Endothelial cell of umbilical vein (primary cell): Measurements from ENCODE around the gene LGI4. TPM values are rescaled to one million over a fixed set of nuclear protein-coding genes. Genes with fewer than 3 reads are reported as not detected.

Experiments
- BruUV-seq: library from RNA; stranded (reverse); fragments of 400-500 nt; replicated peaks from 2 replicates; lab custom pipeline; 2021; lab: Mats Ljungman, UMichigan
- CTCF ChIA-PET: fragments of 300-600, 350-600 bp; sonication (Branson Sonifier 250); formaldehyde crosslinking; loops from one replicate; lab custom pipeline; 2021; ENCODE audit warnings: antibody characterized with exemption, inconsistent platforms; lab: Charles Lee
- POLR2A ChIA-PET: fragments of 300-600, 350-600 bp; sonication (Branson Sonifier 250); formaldehyde crosslinking; loops from one replicate; lab custom pipeline; 2021; ENCODE audit warnings: antibody characterized with exemption, inconsistent platforms; lab: Charles Lee
- DNase-seq: peaks from one replicate; pipeline ENCODE4 v3.0.0-alpha.2; 2011; ENCODE audit warnings: low read depth, low spot score
- FAIRE-seq: peaks from 2 replicates; lab custom pipeline; 2011; peaks lifted over from hg19 to GRCh38; lab: Jason Lieb, UNC
- H2AFZ ChIP-seq: 2 replicates; pipeline ENCODE4 v1.6.0; 2012; ENCODE audit warnings: low read depth, low read length, control low read depth, inconsistent platforms
- H3K27ac ChIP-seq: 2 replicates; pipeline ENCODE4 v1.5.1; 2011; ENCODE audit warnings: low read depth, mild to moderate bottlenecking, control low read depth, low read length, moderate library complexity; ENCODE audit not compliant: insufficient read depth
- H3K27me3 ChIP-seq, 2 experiments: 2 replicates each; pipeline versions ENCODE4 v1.6.0 to v1.6.1; 2011; ENCODE audit warnings: low read length in 2 of 2, mixed read lengths in 1 of 2; ENCODE audit not compliant: control insufficient read depth in 2 of 2, insufficient read depth in 2 of 2
- H3K36me3 ChIP-seq, 2 experiments: 2 replicates in 1 of 2; 3 replicates in 1 of 2; pipeline ENCODE4 v1.5.1; 2011; ENCODE audit warnings: low read length in 2 of 2, mild to moderate bottlenecking in 1 of 2, moderate library complexity in 1 of 2; ENCODE audit not compliant: control insufficient read depth in 2 of 2, insufficient read depth in 2 of 2; ENCODE audit errors: extremely low read depth in 1 of 2
- H3K4me1 ChIP-seq: 3 replicates; pipeline ENCODE4 v1.5.1; 2011; ENCODE audit warnings: mild to moderate bottlenecking, low read length; ENCODE audit not compliant: control insufficient read depth, insufficient read depth; ENCODE audit errors: extremely low read depth
- H3K4me2 ChIP-seq: 2 replicates; pipeline ENCODE4 v1.6.1; 2011; ENCODE audit warnings: low read length, control low read depth, mixed read lengths; ENCODE audit not compliant: insufficient read depth
- H3K4me3 ChIP-seq, 3 experiments: fragments of 200-600 bp in 1 of 3; sonication (generic), shearing (Covaris generic) in 1 of 3; replicated peaks in 1 of 3; 2 replicates each; pipeline ENCODE4 v1.5.1; 2011 to 2016; ENCODE audit warnings: control low read depth in 3 of 3, low read length in 3 of 3, mild to moderate bottlenecking in 2 of 3, inconsistent platforms in 1 of 3, low read depth in 1 of 3, moderate library complexity in 1 of 3; ENCODE audit not compliant: insufficient read depth in 1 of 3
- H3K79me2 ChIP-seq: 2 replicates; pipeline ENCODE4 v1.6.0; 2012; ENCODE audit warnings: low read length, inconsistent platforms; ENCODE audit not compliant: control insufficient read depth, insufficient read depth
- H3K9ac ChIP-seq: replicated peaks from 2 replicates; pipeline ENCODE3; 2011; ENCODE audit warnings: low read length, control low read depth; ENCODE audit not compliant: insufficient read depth; ENCODE audit errors: extremely low read depth
- H3K9me1 ChIP-seq: replicated peaks from 3 replicates; pipeline ENCODE4 v1.6.0; 2011; ENCODE audit warnings: mild to moderate bottlenecking, low read length; ENCODE audit not compliant: control insufficient read depth, insufficient read depth; ENCODE audit errors: extremely low read depth
- H3K9me3 ChIP-seq: replicated peaks from 2 replicates; pipeline ENCODE4 v1.5.1; 2012; ENCODE audit warnings: low read length, inconsistent platforms; ENCODE audit not compliant: control insufficient read depth, insufficient read depth
- H4K20me1 ChIP-seq: replicated peaks from 2 replicates; pipeline ENCODE3; 2011; ENCODE audit warnings: mild to moderate bottlenecking, low read length; ENCODE audit not compliant: control insufficient read depth, insufficient read depth; ENCODE audit errors: extremely low read depth
- CTCF ChIP-seq, 2 donors: IDR thresholded peaks; 1 replicate in 1 of 2; 2 replicates in 1 of 2; pipeline ENCODE4 v1.5.1; 2011; ENCODE audit warnings: low read length in 2 of 2, mild to moderate bottlenecking in 2 of 2, moderate library complexity in 2 of 2, control low read depth in 1 of 2, inconsistent platforms in 1 of 2, low read depth in 1 of 2; ENCODE audit not compliant: insufficient read depth in 1 of 2; ENCODE audit errors: extremely low read depth in 1 of 2
- GATA2 ChIP-seq: IDR thresholded peaks from 2 replicates; pipeline ENCODE4 v1.7.0; 2011; ENCODE audit warnings: low read depth, mild to moderate bottlenecking, moderate library complexity, mixed read lengths, low read length; ENCODE audit not compliant: insufficient read length, insufficient read depth
- JUN ChIP-seq: IDR thresholded peaks from 2 replicates; pipeline ENCODE4 v1.6.1; 2011; ENCODE audit warnings: borderline replicate concordance, low read depth; ENCODE audit not compliant: insufficient read length, insufficient read depth
- MAX ChIP-seq: IDR thresholded peaks from 2 replicates; pipeline ENCODE4 v1.6.1; 2011; ENCODE audit not compliant: insufficient read depth, insufficient read length
- dilution Hi-C: fragments of 300-500 bp; cut with MboI; formaldehyde crosslinking; loops from one replicate; pipeline ENCODE4 v1.15.0; 2019; ENCODE audit warnings: low sequenced_read_pairs; ENCODE audit not compliant: extremely low pct_ligation_motif_present
- intact Hi-C: fragments of 100-400 bp; cut with micrococcal nuclease; formaldehyde crosslinking; loops from one replicate; pipeline ENCODE4 v1.10.0; 2022
- polyA plus RNA-seq, 4 experiments: library from polyadenylated mRNA; depleted of rRNA in 3 of 4; stranded (reverse) in 3 of 4; unstranded in 1 of 4; fragments of >200 nt; gene quantifications; 2 replicates each; pipeline versions ENCODE4 v1.2.1 to v1.2.3, GENCODE V29; 2011 to 2012; ENCODE audit warnings: missing spikeins in 1 of 4
- total RNA-seq: library from RNA; stranded (reverse); gene quantifications from 2 replicates; pipeline ENCODE4 v1.2.3, GENCODE V29; 2021

LGI4 gene
- total and polyA plus RNA-seq, 2 donors (not counting 3 experiments of a cell fraction or from before 2014, with no cell fraction given), result not detected

GRCh38 chr19:35085947-35086346 lies 48.9 kb downstream of the LGI4 start:
- Histone ChIP-seq H3K9me3 (no peaks in the 10 kb centered on the region), H3K27ac (no peak overlapping the region), H3K27me3 (peaks cover 1 to 2% of the 10 kb centered on the region in 2 experiments), H3K4me2 (no peak overlapping the region), H3K9me1 (no peaks in the 10 kb centered on the region), H4K20me1 (no peaks in the 10 kb centered on the region), H3K4me3 (no peak overlapping the region), H3K36me3 (no peaks in the 10 kb centered on the region), H3K4me1 (no peaks in the 10 kb centered on the region), H3K9ac (no peak overlapping the region), H3K79me2 (no peaks in the 10 kb centered on the region), H2AFZ (no peak overlapping the region)
- DNase-seq (no peak), FAIRE-seq (no peak)
- POLR2A ChIA-PET, result no interaction called here
- no TSS peak for BruUV-seq
- CTCF ChIA-PET, result interaction anchor here (1.3 to 2.9 kb wide), 4 partner anchors 16 to 49 kb away, joined by 6 to 15 read pairs (median 11); partner anchors contain the start of gene LGI4
- dilution Hi-C loops, result no loop called here
- no peak for TF ChIP-seq GATA2
- intact Hi-C loops, result no loop called here

- Histone ChIP-seq H3K4me2 (no peak overlapping the region), H3K4me3 (no peak overlapping the region), H3K9me1 (no peaks in the 10 kb centered on the region), H3K27me3 (peaks cover 0 to 2% of the 10 kb centered on the region in 2 experiments), H3K9ac (no peak overlapping the region), H4K20me1 (no peaks in the 10 kb centered on the region), H2AFZ (no peak overlapping the region), H3K27ac (no peak overlapping the region), H3K79me2 (no peaks in the 10 kb centered on the region), H3K4me1 (no peaks in the 10 kb centered on the region), H3K9me3 (no peaks in the 10 kb centered on the region), H3K36me3 (no peaks in the 10 kb centered on the region)
- DNase-seq, result no peak
- no peak for TF ChIP-seq CTCF (IDR thresholded peaks at IDR 0.05; ENCODE audit: extremely low read depth in 1 of 2, insufficient read depth in 1 of 2, low read depth in 1 of 2, low read length in 2 of 2)
- no peak for TF ChIP-seq JUN
- no peak for TF ChIP-seq MAX
- FAIRE-seq, result no peak
- intact Hi-C loops, result no loop called here
- no TSS peak for BruUV-seq
- ChIA-PET CTCF (no interaction called here), POLR2A (no interaction called here)
- dilution Hi-C loops, result no loop called here
Observed at GRCh38 chr19:35084509-35084762, 50.4 kb downstream of the LGI4 start.
